GM21381 (cell line): Measurements from ENCODE around the gene ADM5.
A peak's percentile ranks its signal among the peaks of the same experiment; 100 is the strongest.

Experiments
- ATAC-seq: cut with Tn5 transposase; IDR thresholded peaks from one replicate; pipeline ENCODE4 v1.9.1; 2021; ENCODE audit warnings: mild to moderate bottlenecking, moderate library complexity; ENCODE audit not compliant: unreplicated experiment

The ADM5 gene

GRCh38 chr19:49658139-49658517 is 31.3 kb upstream of the ADM5 start:
- no peak for ATAC-seq

DNA sequence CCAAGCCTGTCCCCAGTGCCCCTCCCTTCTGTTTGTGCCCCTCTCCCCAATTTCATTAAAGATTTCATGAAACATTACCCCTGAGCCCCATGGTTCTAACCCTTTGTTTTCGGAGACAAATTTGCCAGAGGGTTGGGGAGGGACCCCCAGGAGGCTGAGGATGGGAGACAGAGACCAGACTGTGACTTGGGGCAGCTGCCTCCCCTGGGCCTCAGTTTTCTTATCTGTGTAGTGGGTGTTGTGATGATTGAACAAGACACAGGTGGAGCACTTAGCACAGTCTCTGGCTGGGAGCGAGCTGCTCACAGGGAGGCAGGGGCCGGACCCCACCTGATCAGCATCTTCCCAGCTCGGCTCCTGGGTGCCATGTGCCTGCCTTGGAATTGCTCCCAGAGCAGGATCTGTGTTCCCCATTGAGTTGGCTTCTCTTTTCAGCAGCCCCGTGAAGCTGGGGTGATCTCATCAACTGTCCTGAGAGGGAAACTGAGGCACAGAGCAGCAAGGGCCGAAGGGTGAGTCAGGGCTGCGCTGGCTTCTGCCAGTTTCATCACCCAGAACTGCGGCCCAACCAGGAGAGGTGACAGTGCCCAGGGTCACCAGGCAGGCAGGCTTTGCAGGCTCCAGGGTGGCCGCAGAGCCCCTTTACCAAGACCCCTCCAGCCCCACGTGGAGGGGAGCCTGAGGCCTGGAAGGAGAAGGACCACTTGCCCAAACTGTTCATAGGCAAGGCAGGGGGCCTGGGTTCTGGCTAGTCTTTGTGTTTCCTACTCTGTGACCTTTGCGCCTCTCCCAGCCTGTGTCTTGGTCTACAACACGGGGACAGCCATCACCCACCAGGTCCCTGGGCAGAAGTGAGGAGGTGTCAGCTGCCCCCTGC is 30.6 kb upstream of the ADM5 start:
- ATAC-seq = no peak

GRCh38 chr19:49660338-49660961 is 28.9 kb upstream of the ADM5 start:
- ATAC-seq = no peak

DNA sequence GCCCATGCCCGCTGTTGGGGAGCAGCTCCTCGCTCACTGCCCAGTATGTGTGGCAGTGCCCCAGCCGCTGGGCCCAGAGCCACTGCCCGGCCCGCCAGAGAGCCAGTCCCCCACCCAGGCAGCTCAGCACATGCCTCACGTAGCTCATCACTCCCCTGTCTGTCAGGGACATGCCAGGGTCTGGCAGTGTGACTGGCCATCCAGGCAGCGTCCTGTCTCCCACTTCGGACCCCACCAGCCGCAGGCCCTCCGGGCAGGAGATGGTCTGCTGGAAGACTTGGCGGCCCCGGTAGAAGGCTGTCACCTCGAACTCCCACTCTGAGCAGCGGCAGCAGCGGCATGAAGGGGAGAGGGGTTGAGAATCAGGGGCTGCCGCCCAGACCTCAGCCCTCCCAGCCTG is 27.4 kb upstream of the ADM5 start:
- no peak for ATAC-seq

- ATAC-seq = no peak
Measured at GRCh38 chr19:49663224-49663623, 26.2 kb upstream of the ADM5 start.

DNA sequence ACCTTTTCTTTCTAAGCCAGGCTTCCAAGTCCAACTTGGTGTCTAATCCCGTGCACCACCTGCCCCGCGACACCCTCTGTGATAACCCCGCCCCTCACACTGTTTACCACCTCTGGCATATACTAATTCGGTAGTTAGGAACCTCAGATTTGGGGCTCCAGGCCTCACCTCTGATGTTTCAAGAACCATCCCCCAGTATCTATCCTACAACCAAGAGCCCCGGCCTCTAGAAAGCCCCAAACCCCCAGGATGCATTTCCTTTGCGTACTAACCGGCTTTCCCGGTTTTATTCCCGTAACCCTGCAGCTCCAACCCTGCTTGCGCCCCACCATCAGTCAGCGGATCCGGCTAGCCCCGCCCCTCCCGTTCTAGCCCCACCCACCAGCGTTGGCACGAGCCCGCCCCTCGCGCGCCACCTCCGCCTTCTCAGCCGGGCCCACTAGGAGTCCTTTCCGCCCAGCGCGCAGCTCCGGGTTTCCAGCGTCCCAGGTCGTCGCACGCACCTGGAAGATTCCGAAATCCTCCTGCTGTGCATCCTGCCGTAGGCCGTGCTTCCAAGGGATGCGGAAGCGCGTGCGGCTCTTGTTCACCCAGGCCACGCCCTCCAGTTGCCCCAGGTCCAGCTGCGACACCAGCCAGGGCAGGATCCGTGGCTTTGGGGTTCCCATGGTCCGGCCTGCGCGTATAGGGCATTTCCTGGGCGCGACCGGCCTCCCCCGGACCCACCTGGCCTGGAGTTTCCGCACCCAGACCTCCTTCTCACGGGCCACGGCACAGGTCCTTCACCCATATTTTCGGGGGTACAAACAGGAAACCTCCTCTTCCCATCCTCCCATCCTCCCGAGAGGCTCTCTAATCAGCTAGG is 25.0 kb upstream of the ADM5 start:
- peak; percentile 36 for ATAC-seq

DNA sequence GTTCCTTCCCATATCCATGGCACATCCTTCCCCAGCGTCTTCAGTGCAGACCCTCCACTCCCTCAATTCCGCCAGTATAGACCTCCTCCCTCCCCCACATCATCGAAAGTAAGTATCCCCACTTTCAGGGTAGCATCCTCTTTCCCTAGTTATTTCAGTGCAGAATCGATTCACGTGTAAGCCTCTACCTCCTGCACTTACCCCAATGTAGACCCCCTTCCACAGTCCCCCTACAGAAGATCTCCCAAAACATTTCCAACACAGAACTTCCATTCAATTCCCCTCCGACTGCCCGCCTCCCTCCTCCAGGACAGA is 24.4 kb upstream of the ADM5 start:
- no peak for ATAC-seq

DNA sequence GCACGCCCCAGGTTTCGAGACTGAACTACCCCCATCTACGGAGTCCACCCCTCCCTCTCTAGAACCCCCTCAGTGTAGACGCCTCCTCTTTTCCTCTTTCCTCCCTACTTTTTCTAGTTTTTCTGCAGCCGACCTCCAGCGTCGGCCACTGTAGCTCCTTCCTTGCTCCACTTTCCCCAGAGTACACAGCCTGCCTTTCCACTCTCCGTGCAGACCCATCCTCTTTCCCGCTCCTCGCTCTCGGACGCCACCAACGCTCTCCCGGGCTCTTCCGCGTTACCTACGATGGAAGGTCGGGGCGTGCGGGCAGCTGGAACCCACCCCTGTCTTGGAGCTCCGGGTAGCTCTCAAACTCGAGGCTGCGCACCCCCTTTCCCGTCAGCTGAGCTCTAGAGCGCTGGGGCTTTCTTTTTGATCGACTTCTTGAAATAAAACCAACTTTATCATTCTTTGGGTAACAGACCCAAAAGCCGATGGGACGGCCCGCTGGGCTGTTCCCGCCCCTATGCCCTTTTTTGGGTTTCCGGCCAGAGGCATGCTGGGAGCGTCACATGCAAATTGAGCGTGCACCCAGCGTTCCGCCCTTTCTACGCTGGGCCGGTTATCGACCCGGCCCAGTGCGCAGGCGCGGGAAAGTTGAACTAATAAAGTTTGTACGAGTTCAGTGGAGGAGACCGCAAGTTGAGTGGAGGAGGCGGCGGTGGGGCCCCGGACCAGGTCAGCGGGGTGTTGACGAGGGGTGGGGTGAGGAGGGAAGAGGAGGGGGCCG is 23.9 kb upstream of the ADM5 start, which contains the start of the genes BCL2L12 and IRF3:
Gene BCL2L12 (plus strand): TSS at position 583 of the 769 bp plus-strand sequence. CDS start 760 bp downstream, outside the sequence.
Gene IRF3 (minus strand): TSS at position 507 of the 769 bp plus-strand sequence. CDS start 1,019 bp downstream, outside the sequence.
- ATAC-seq = peak; percentile 78

GRCh38 chr19:49666120-49666444 is 23.3 kb upstream of the ADM5 start:
- peak; percentile 2 for ATAC-seq

DNA sequence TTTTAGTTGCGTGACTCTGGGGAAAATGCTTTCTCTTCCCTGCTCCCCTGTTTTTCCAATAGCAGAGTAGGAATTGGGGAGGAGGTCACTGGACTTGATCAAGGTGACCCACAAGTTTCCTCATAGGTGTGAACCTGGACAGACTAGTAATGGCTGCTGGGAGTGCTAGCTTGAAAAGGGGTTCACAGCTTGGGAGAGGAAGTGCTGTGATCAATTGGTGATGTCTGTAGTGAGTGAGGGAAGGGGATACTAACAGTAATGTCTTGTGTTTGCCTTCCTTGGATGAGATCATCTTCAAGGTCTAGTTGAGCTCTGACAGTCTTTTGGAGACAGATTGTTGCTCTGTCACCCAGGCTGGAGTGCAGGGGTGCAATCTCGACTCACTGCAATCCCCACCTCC is 21.9 kb upstream of the ADM5 start:
- no peak for ATAC-seq

GRCh38 chr19:49669516-49669915 is 19.9 kb upstream of the ADM5 start:
- ATAC-seq = no peak

- no peak for ATAC-seq
Measured at GRCh38 chr19:49672131-49672919, 17.1 kb upstream of the ADM5 start.

GRCh38 chr19:49676136-49676783 is 13.1 kb upstream of the ADM5 start:
- no peak for ATAC-seq

GRCh38 chr19:49676784-49677230 is 12.6 kb upstream of the ADM5 start:
- ATAC-seq = peak; percentile 59

- ATAC-seq = no peak
Measured at GRCh38 chr19:49677231-49677900, 12.0 kb upstream of the ADM5 start, which contains the start of gene PRMT1. Gene PRMT1 (plus strand): TSS chr19:49677271. CDS start chr19:49677281, 10 bp downstream.

GRCh38 chr19:49677901-49678674 is 11.3 kb upstream of the ADM5 start:
- ATAC-seq = no peak

- ATAC-seq = no peak
Measured at GRCh38 chr19:49678985-49679770, 10.2 kb upstream of the ADM5 start.
